ENCODE results near the gene NCAPG2.
"Not testable (repeated sequence)": the region's sequence is repeated elsewhere in the genome, so short reads cannot be mapped to it uniquely, and the experiment has no call there.

NCAPG2 gene

GRCh38 chr7:158645842-158646241 lies 58.8 kb downstream of the NCAPG2 start:
- FAIRE-seq: no peak
- no peak for DNase-seq (ENCODE audit: insufficient read length, low spot score)

- FAIRE-seq (no peak), DNase-seq (ENCODE audit: insufficient read length, low spot score) (no peak)
These were observed 62.5 kb downstream of the NCAPG2 start for GRCh38 chr7:158642149-158642548.

- FAIRE-seq (no peak), DNase-seq (ENCODE audit: insufficient read length, low spot score) (no peak)
These were observed 66.6 kb downstream of the NCAPG2 start for GRCh38 chr7:158638001-158638400.

- no peak for FAIRE-seq
These were observed 71.3 kb downstream of the NCAPG2 start for GRCh38 chr7:158633055-158633956.

GRCh38 chr7:158631574-158632195 lies 72.9 kb downstream of the NCAPG2 start:
- DNase-seq (ENCODE audit: insufficient read length, low spot score) (no peak), FAIRE-seq (no peak)

More at GRCh38 chr7:158633055-158633956, 71.3 kb downstream of the NCAPG2 start:
- DNase-seq (ENCODE audit: insufficient read length, low spot score): no peak

GRCh38 chr7:158626289-158626688 lies 78.3 kb downstream of the NCAPG2 start:
- FAIRE-seq; DNase-seq (ENCODE audit: insufficient read length, low spot score): not testable (repeated sequence)

GRCh38 chr7:158623241-158623640 lies 81.4 kb downstream of the NCAPG2 start:
- DNase-seq (ENCODE audit: insufficient read length, low spot score) (no peak), FAIRE-seq (no peak)

- DNase-seq (ENCODE audit: insufficient read length, low spot score) (no peak), FAIRE-seq (no peak)
These were observed 83.7 kb downstream of the NCAPG2 start for GRCh38 chr7:158620839-158621441.

- FAIRE-seq (no peak), DNase-seq (ENCODE audit: insufficient read length, low spot score) (no peak)
These were observed 84.2 kb downstream of the NCAPG2 start for GRCh38 chr7:158620418-158620817.

- FAIRE-seq: no peak
- DNase-seq (ENCODE audit: insufficient read length, low spot score): no peak
These were observed 85.9 kb downstream of the NCAPG2 start for GRCh38 chr7:158618745-158619140.

GRCh38 chr7:158617737-158618128 lies 86.9 kb downstream of the NCAPG2 start:
- no peak for FAIRE-seq

GRCh38 chr7:158616050-158616449 lies 88.6 kb downstream of the NCAPG2 start:
- DNase-seq (ENCODE audit: insufficient read length, low spot score) (no peak), FAIRE-seq (no peak)

More at GRCh38 chr7:158617737-158618128, 86.9 kb downstream of the NCAPG2 start:
- no peak for DNase-seq (ENCODE audit: insufficient read length, low spot score)

GRCh38 chr7:158614700-158615099 lies 89.9 kb downstream of the NCAPG2 start:
- DNase-seq (ENCODE audit: insufficient read length, low spot score): no peak
- FAIRE-seq: no peak

- FAIRE-seq: peak; percentile 59
- DNase-seq (ENCODE audit: insufficient read length, low spot score): no peak
These were observed 91.1 kb downstream of the NCAPG2 start for GRCh38 chr7:158613481-158613880.

- FAIRE-seq (no peak), DNase-seq (ENCODE audit: insufficient read length, low spot score) (no peak)
These were observed 92.1 kb downstream of the NCAPG2 start for GRCh38 chr7:158612546-158612945.

- FAIRE-seq (no peak), DNase-seq (ENCODE audit: insufficient read length, low spot score) (no peak)
These were observed 93.1 kb downstream of the NCAPG2 start for GRCh38 chr7:158611541-158611940.

- FAIRE-seq (no peak), DNase-seq (ENCODE audit: insufficient read length, low spot score) (no peak)
These were observed 95.2 kb downstream of the NCAPG2 start for GRCh38 chr7:158609313-158609974.

- no peak for DNase-seq (ENCODE audit: insufficient read length, low spot score)
- no peak for FAIRE-seq
These were observed 97.0 kb downstream of the NCAPG2 start for GRCh38 chr7:158607563-158607962.

GRCh38 chr7:158606671-158607424 lies 97.8 kb downstream of the NCAPG2 start:
- FAIRE-seq (no peak), DNase-seq (ENCODE audit: insufficient read length, low spot score) (no peak)

- FAIRE-seq: no peak
These were observed 98.5 kb downstream of the NCAPG2 start for GRCh38 chr7:158606129-158606528.

More at GRCh38 chr7:158606129-158606528, 98.5 kb downstream of the NCAPG2 start:
- no peak for DNase-seq (ENCODE audit: insufficient read length, low spot score)

Measured in GM19239 (cell line).